CD4-positive, alpha-beta T cell treated with Interleukin-12 subunit alpha and Interleukin-12 subunit beta, for 1 hour (primary cell): ENCODE measurements around the gene IFI6.
"Not testable (repeated sequence)": the region's sequence is repeated elsewhere in the genome, so short reads cannot be mapped to it uniquely, and the experiment has no call there.

Experiments used
- DNase-seq: peaks from one replicate; pipeline ENCODE4 v3.0.0-alpha.2; 2020

Gene IFI6

DNA sequence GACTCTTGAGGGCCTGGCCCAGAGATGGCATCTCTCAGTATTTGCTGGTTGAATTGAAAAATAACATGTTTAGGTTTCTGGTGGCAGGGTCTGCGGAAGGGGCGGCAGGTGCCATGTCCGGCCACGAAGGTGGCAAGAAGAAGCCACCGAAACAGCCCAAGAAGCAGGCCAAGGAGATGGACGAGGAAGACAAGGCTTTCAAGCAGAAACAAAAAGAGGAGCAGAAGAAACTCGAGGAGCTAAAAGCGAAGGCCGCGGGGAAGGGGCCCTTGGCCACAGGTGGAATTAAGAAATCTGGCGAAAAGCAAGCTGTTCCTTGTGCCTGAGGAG, 22.7 kb downstream of the IFI6 start:
- DNase-seq = no peak

DNA sequence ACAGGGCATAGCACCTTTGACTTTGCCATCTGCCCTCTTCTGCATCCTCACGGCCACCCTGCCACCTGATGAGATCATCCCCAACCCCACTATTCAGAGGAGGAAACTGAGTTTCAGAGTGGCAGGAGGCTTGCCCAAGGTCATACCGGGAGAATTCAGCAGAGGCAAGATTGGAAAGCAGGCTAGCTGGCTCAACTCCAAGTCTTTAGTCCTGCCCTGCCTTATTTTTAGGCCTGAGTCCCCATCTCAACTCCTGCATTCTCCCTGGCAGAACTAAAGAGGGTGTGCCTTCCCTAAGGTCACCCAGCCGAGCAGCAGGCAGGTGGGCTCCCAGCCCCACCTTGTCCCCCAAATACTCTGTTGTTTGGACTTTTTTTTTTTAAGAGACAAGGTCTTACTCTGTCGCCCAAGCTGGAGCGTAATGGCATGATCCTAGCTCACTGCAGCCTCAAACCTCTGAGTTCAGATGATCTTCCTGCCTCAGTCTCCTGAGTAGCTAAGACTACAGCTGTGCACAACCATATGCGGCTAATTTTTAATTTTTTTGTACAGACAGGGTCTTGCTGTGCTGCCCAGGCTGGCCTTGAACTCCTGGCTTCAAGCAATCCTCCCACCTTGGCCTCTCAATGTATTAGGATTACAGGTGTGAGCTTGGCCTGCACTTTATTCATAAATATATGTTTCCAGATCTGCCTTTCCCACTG, 23.2 kb downstream of the IFI6 start:
- no peak for DNase-seq

- DNase-seq = no peak
These were observed 24.7 kb downstream of the IFI6 start for GRCh38 chr1:27647328-27647727.

DNA sequence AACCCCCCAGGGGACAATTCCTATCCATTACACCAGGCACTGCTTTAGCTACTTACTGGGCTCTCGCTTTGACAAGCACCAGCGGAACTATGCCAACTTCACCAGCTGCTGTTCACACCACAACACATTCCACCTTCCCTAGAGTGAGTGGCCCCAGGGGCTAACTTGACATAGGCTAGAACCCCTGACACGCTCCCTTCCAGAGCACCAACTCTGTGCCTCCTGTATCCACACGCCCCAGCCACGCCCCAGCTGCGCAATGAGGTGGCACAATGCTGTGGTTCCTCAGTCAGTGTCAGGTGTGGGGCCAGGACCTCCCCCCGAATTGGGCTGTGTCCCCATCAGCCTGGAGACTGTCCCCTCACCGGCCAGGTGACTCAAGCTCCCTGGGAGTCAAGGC, 25.3 kb downstream of the IFI6 start:
- no peak for DNase-seq

GRCh38 chr1:27645071-27645415, 26.9 kb downstream of the IFI6 start:
- no peak for DNase-seq

GRCh38 chr1:27644369-27645070, 27.5 kb downstream of the IFI6 start:
- DNase-seq = no peak

DNA sequence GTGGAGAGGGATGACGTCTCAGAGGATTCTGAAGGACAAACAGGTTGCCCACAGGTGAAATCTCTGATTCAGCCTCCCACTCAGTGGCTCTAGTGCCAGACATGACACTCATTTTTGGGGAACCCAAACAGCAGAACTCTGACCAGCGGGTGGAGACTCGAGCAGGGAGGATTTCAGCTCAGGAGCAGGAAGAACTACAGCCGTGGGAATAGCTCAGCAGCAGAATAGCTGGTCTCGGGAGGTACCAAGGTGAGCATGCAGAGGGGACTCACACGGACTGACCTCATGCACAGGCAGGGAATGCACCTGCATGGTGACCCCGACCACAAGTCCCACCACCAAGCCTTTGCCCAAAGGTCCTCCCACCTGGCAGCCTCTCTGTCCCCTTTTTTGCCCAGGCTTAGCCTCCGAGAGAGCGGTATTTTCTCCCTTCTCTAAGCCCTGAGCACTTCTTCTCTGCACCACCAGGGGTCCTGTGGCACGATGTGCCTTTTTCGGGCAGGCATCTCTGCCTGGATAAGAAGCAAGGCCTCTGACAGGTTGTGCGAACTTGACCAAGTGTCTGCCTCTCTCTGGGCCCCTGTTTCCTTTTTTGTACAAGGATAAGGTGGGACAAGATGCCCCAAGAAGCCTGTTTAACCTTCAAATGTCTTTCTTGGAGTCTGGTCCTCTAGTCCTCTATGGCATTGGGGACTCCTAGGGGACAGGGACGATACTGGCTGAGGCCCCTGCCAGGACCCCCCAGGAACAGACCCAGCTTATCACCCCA, 28.2 kb downstream of the IFI6 start:
- peak; percentile 82 for DNase-seq

GRCh38 chr1:27640514-27640913, 31.5 kb downstream of the IFI6 start:
- DNase-seq = not testable (repeated sequence)

- DNase-seq = no peak
These were observed 33.2 kb downstream of the IFI6 start for GRCh38 chr1:27638805-27639204.

DNA sequence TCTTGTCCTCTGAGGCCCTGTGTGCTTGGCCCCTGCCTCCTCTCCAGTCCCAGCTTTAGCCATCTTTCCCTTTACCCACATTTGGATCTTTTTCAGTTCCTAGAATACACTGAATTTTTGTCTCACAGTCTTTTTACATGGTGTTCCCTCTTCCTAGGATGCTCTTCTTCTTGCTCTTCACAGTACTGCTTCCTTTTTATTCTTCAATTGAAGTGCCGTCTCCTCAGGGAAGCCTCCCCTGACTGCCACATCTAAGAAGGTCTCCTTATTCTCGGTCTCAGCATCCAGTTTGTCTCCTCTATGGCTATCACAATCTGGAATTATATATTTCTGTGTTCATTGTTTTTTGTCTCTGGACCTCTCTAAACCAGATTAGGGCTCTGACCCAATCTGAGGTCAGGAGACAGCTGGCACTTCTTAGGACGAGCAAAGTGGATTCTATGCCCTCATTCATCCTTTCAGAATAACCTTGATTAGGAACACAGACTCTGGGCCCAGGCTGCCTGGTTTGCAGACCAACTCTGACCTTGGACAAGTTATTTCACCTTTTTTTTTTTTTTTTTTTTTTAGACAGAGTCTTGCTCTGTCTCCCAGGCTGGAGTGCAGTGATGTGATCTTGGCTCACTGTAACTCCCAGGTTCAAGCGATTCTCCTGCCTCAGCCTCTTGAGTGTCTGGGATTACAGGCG, 33.8 kb downstream of the IFI6 start:
- no peak for DNase-seq

DNA sequence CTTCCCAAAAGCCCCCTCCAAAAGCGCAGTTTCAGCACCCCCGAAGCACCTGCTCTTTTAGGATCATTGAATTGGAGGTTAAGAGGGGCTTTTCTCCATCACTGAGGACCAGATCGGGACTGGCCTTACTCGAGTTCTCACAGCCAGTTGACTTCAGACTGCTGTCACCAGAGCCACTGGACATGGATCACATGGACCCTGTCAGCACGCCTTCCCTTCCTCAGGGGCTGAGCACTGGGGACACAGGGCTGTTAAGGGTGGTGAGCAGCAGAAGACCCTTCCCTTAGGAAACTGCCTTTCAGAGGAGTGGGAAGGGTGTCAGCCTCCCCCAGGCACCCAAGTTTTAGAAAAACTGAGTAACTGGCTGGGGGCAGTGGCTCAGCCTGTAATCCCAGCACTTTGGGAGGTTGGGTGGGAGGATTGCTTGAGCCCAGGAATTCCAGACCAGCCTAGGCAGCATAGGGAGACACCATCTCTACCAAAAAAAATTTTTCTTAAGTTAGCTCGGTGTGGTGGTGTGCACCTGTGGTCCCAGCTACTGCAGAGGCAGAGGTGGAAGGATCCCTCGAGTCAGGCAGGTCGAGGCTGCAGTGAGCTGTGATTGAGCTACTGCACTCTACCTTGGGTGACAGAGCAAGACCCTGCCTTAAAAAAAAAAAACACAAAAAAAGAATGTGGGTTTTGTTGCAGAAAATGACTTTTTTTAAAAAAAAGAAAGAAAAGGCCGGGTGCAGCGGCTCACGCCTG, 36.4 kb downstream of the IFI6 start:
- no peak for DNase-seq

- no peak for DNase-seq
These were observed 37.0 kb downstream of the IFI6 start, which contains the start of gene FGR for GRCh38 chr1:27634985-27635367. Gene FGR, minus strand, starts transcription at chr1:27635185. Its CDS starts 11,269 bp downstream, at chr1:27623916.

DNA sequence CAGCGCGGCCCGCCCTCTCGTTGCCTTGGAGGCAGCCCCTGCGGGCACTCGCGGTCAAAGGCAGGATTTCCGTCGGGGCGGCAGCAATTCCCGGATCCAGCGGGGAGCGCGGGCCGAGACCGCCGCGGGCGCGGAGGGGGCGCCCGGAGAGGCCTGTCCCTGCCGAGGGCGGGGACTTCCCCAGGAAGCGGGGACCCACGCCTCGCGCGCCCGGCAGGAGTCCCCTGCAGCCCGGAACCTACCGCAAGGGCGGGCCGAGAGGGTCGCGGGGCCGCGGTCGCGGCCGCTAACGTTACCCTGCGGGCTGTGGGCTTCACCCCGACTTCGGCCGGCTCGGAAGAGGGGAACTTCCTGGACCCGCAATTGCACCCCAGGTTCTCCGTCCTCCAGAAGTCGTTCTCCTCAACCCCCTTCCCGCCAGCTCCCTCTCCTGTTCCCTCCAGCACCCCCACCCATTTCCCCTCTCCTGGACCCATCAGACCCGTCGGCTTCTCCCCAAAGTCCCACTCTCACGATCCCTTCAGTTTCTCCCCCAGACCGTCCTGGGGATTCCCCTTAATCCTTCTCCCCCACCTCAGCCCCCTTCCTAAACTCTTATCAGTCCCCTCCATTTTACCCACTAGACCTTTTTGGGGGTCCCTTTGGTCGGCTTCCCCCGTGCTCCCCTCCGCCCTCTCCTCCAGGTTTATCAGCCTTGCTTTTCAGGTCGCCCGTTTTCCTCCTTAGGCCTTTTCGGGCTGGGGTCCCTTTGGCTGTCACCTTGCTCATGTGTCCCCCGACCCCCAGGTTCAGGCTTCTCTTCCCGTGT, 37.6 kb downstream of the IFI6 start:
- peak; percentile 64 for DNase-seq

DNA sequence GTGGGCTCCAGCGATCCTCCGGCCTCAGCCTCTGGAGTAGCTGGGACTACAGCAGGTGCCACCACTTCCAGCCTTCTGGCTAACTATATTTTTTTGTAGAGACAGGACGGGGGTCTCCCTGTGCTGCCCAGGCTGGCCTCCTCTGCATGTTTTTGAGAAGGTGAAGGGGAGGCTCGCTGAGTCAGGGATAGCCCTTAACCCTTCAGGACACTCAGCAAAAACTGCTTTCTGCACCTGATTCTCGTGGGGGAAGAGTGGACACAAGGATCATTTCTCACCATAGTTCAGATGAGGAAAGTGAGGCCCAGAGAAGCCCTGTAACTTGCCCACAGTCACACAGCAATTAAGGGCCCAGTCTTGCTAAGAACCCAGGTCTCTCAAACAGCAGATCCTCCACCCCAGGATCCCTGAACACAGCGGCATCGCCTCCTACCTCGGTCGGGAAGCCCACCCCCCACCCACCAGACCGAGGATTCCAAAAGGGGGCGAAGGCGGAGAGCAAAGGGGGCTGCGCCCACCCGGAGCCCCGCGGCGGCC, 38.3 kb downstream of the IFI6 start:
- DNase-seq = no peak

DNA sequence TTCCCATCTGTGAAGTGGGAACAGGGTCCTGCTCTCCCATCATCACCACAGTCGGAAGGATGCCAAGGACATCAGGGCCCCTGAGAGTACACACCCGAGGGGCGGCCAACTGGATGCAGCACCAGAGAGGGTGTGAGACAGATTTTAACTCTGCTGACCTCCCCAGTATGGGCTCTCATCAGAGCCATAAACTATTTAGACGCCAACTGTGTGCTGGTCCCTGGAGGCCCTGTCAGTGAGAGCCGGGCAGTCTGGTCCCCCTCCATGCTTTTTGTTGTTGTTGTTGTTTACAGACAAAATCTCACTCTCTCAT, 38.7 kb downstream of the IFI6 start:
- no peak for DNase-seq

DNA sequence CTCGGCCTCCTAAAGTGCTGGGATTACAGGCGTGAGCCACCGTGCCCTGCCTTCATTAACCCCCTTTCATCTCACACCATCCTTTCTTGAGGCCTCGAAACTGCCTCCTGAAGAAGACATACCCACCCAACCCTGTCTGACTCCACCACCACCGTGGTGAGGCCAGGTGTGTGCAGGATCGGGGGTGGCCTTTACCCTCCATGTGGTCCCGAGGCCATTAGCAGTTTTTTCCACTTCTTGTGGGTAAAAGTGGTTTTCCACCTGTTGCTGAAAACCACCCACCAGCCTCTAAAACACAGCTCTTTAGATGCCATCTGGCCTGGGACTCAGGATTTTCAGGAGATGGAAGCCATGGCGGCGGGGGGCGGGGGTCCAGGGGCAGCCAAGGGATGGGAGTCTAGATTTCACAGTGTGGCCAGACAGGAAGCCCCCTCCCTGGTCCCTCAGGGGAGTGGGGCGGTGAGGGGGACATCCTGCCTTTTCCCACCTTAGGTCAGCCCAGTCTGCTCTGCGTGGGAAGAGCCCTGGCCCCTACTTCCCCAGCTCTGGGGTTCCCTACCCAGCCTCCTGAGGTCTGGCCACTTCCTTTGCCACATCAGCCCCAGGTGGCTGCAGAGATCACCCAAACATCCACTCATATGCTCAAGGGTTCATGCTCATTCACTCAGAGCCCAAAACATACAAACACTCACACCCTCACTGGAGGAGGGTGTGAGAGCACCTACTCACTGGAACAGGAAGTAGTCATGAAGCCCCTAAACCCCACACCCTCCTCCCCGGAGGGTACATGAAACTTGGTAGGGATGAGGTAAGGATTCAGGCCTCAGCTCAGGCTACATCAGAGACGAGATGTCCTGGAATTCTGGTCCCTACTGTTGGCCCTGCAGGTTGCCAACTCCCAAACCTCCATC, 39.4 kb downstream of the IFI6 start:
- DNase-seq = peak; percentile 49

DNA sequence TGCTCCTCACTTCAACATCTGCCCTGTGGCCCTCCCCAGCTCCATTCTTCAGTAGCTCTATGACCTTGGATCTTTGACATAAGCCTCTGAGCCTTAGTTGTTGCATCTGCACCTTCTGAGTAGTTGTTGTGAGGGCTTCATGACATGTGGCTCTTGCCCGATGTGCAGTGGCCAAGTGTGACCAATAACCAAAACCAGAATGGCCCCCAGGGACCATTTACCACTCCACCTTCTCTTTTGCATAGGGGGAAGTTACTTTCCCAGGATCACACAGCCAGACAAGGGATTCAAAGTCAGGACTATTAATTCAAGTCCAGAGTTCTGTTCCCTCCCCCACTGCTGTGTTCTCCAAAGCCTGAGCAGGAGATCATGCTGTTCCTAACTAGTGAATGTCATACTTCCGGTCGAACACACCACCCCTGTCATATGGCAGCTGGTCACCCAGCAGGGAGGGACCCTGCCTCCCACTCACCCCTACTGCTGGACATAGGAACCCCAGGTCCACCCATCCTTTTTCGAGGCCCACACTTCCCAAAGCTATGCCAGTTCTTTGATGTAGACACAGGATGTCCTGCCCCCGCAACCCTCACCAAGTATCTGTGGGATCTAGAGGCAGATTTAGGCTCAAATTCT, 41.0 kb downstream of the IFI6 start:
- no peak for DNase-seq

GRCh38 chr1:27628712-27629111, 43.3 kb downstream of the IFI6 start:
- DNase-seq = no peak

DNA sequence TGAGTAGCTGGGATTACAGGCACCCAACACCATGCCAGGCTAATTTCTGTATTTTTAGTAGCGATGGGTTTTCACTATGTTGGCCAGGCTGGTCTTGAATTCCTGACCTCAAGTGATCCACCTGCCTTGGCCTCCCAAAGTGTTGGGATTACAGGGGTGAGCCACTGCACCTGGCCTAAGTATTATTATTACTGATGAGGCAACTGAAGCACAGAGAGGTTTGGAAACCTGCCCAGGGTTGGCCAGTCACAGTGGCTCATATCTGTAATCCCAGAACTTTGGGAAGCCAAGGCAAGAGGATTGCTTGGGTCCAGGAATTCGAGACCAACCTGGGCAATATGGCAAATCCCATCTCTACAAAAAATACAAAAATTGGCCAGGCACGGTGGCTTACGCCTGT, 44.3 kb downstream of the IFI6 start:
- not testable (repeated sequence) for DNase-seq

DNA sequence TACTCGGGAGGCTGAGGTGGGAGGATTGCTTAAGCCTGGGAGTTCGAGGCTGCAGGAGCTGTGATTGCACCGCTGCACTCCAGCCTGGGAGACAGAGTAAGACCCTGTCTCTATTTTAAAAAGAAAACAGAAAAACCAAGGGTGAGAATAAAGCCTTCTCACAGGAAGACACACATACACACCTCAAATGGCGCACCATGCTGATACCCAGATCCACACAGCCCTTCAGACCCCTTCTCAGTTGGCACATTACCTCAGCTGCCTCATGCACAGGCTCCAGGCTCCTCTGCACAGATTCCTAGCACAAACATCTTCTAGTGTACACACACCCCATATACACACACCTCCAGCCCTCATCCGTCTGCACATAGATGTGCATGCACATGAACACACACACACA, 44.9 kb downstream of the IFI6 start:
- no peak for DNase-seq
